Subcutaneous abdominal adipose tissue (tissue), 5 donors: Measurements from ENCODE around the gene PTTG1IP.
"Not testable (repeated sequence)": the region's sequence is repeated elsewhere in the genome, so short reads cannot be mapped to it uniquely, and the experiment has no call there.

Experiments
- H3K27ac ChIP-seq: one replicate; pipeline ENCODE4 v1.7.0; 2013; ENCODE audit warnings: low read depth, mild to moderate bottlenecking, inconsistent platforms, low read length, moderate library complexity
- H3K27me3 ChIP-seq, 5 donors: one replicate each; pipeline ENCODE4 v1.7.0; 2013; ENCODE audit warnings: low read length in 5 of 5, inconsistent platforms in 1 of 5; ENCODE audit not compliant: control insufficient read depth in 5 of 5, insufficient read depth in 4 of 5
- H3K36me3 ChIP-seq, 5 donors: one replicate each; pipeline ENCODE4 v1.7.0; 2013; ENCODE audit warnings: low read length in 5 of 5; ENCODE audit not compliant: control insufficient read depth in 5 of 5, insufficient read depth in 5 of 5
- H3K4me1 ChIP-seq, 5 donors: one replicate each; pipeline ENCODE4 v1.7.0; 2013; ENCODE audit warnings: low read length in 5 of 5, mild to moderate bottlenecking in 3 of 5, moderate library complexity in 1 of 5; ENCODE audit not compliant: control insufficient read depth in 5 of 5, insufficient read depth in 5 of 5
- H3K4me3 ChIP-seq, 5 donors: one replicate each; pipeline ENCODE4 v1.7.0; 2013; ENCODE audit warnings: low read length in 5 of 5, low read depth in 1 of 5
- H3K9ac ChIP-seq, 5 donors: one replicate each; pipeline ENCODE4 v1.7.0; 2013; ENCODE audit warnings: low read length in 5 of 5, mild to moderate bottlenecking in 4 of 5, moderate library complexity in 3 of 5
- H3K9me3 ChIP-seq, 5 donors: one replicate each; pipeline ENCODE4 v1.7.0; 2013; ENCODE audit warnings: low read length in 5 of 5; ENCODE audit not compliant: control insufficient read depth in 5 of 5
- donor health status: healthy.
- donor health status: healthy.
- donor health status: healthy.
- donor health status: healthy.
- donor health status: healthy.

PTTG1IP gene

DNA sequence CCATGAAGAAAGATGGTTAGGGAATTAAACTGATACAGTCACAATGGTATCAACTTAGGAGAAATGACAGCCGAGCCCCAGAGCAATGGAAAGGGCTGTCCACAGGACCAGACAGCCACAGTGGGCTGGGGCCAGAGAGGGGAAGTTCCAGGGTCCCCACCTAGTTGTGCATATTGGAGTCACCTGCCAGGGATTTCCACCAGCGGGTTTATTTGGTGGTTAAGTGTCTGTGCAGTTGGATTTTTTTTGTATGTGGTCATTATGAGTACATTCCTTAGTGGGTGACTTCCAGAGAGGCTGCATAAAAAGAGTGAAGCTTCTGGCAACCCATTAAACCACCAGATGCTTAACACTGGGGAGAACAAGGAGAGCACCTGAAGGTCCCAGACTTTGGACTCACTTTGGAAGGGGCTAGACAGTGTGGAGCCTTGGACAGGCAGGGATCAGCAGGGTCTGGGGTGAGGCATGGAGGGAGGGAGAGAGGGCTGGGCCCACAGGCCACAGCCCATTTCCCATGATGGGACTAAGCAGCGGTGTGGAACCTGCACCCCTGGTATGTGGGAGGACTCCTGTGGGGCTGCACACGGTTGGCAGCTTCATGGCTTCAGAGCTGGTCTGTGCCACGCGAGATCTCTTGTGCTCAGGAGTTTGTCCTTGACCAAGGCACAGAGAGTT is 7.8 kb upstream of the PTTG1IP start:
- Histone ChIP-seq H3K27ac (no peak overlapping the region), H3K36me3 (peaks cover 0 to 8% (median 0%) of the 10 kb centered on the region in 5 donors), H3K4me3 (no peak overlapping the region), H3K4me1 (peaks cover 0 to 49% (median 21%) of the 10 kb centered on the region in 5 donors), H3K27me3 (peaks cover 0 to 6% (median 0%) of the 10 kb centered on the region in 5 donors), H3K9me3 (no peaks in the 10 kb centered on the region), H3K9ac (no peak overlapping the region)

DNA sequence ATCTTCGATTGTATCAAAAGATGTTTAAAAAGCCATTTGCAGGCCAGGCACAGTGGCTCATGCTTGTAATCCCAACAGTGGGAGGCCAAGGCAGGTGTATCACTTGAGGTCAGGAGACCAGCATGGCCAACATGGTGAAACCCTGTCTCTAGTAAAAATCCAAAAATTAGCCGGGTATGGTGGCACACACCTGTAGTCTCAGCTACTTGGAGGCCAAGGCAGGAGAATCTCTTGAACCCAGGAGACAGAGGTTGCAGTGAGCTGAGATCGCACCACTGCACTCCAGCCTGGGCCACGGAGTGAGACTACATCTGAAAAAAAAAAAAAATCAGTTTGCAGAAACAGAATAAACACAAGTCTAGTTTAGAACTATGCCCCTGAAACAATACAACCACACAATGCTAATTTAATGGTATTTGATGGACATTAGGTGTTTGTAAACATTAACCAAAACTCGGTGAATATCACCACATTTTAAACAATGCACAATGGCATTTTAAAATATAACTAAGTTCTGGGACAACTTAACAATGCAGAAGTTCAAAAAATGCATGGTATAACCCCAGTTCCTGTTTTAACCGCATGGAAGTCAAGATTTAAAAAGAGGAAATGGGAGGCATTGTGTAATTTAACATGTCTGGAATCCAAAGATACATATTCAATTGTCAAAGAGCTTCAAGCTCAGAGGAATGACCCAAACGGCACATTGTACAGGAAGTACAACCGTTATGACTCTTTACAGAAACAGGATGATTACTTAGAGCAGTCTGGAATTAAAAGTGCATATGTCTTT is 7.1 kb upstream of the PTTG1IP start:
- Histone ChIP-seq H3K4me1 (peaks cover 0 to 53% (median 21%) of the 10 kb centered on the region in 5 donors), H3K27ac (no peak overlapping the region), H3K9ac (no peak overlapping the region)

DNA sequence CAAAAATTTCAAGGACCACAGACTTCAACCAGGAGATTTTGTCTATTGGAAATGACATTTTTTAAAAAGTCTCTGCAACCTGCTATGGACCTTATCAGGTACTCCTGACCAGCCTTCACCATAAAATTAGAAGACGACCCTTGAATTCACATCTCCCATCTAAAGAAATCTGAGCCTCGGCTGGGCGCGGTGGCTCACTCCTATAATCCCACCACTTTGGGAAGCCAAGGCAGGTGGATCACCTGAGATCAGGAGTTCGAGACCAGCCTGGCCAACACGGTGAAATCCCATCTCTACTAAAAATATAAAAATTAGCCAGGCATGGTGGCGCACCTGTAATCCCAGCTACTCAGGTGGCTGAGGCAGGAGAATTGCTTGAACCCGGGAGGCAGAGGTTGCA is 5.7 kb upstream of the PTTG1IP start:
- peaks cover 0 to 67% (median 35%) of the 10 kb centered on the region in 5 donors for H3K4me1 ChIP-seq
- not testable (repeated sequence) for H3K27ac ChIP-seq

More for the DNA sequence above, 7.1 kb upstream of the PTTG1IP start:
- no peaks in the 10 kb centered on the region for H3K9me3 ChIP-seq
- H3K27me3 ChIP-seq, result peaks cover 0 to 1% (median 0%) of the 10 kb centered on the region in 5 donors
- H3K36me3 ChIP-seq, result peaks cover 0 to 2% (median 0%) of the 10 kb centered on the region in 5 donors
- H3K4me3 ChIP-seq, result no peak overlapping the region

DNA sequence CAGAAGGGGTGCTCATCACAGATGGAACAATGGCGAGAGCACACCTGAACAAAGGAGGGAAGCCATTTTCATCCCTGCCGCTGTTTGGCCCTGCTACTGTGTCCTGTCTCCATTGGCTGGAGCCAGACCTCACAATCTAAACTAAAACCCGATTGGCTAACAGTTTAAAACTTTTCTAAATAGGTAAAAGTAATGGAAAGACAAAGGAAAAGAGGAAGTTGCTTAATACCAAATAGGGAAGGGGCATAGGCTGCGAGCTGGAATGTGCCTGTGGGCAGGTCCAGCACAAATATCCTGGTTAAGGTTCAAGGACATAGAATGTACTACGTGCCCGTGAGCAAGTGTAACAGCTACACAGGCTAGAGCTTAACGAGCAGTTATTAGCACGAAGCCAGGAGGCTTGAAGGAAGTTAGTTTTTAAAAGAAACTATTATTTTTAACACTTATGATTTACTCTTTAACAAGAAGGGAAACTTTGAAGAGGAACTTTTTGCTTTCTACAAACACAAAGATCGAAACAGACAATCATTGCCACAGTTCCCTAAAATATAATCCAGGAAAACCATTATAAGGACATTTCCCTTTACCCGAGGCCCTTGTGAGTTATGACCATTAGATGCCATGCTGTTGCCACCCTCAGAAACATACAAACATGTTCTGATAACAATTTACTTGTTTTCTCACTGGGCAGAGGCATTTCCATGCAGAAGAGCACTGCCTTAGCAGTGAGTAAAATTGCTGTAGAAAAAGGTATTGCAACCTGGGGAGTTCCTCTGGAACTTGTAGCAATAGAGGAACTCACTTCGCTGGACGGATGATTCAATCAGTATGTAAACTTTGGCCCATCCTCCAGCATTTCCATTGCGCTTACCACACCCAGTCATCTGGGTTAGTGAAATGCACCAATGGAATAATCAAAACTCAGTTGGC is 4.8 kb upstream of the PTTG1IP start:
- Histone ChIP-seq H3K4me3 (no peak overlapping the region), H3K9ac (no peak overlapping the region), H3K36me3 (no peaks in the 10 kb centered on the region), H3K27me3 (no peaks in the 10 kb centered on the region), H3K27ac (no peak overlapping the region), H3K4me1 (peaks cover 0 to 70% (median 37%) of the 10 kb centered on the region in 5 donors), H3K9me3 (no peaks in the 10 kb centered on the region)

More for the DNA sequence above, 5.7 kb upstream of the PTTG1IP start:
- H3K27me3 ChIP-seq, H3K4me3 ChIP-seq, H3K9ac ChIP-seq, H3K36me3 ChIP-seq, H3K9me3 ChIP-seq: not testable (repeated sequence)

DNA sequence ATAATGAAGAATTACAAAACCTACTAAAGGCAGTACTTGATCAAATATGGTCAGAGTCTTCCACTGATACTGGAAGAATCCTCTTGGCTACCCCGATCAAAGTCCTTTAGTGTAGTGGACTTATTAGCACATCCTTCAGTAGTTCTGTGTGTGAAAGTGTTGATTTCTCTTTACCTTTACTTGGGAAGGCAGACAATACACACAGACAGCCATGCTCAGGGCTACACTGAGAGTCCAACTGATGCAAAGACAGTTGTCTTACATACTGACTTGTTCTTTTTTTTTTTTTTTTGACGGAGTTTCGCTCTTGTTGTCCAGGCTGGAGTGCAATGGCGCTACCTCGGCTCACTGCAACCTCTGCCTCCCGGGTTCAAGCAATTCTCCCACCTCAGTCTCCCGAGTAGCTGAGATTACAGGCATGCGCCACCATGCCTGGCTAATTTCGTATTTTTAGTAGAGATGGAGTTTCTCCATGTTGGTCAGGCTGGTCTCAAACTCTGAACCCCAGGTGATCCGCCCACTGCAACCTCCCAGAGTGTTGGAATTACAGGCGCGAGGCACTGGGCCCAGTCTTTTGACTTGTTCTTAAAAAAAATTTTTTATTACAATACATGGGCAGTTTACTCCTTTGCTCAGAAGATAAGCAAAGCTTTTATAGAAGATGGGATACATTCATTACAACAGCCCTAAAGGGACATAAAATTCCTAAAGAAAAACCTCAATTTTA is 3.5 kb upstream of the PTTG1IP start:
- Histone ChIP-seq H3K4me3 (no peak overlapping the region), H3K9ac (no peak overlapping the region), H3K4me1 (peaks cover 5 to 70% (median 36%) of the 10 kb centered on the region in 5 donors), H3K36me3 (no peaks in the 10 kb centered on the region), H3K27me3 (no peaks in the 10 kb centered on the region), H3K9me3 (no peaks in the 10 kb centered on the region), H3K27ac (no peak overlapping the region)

DNA sequence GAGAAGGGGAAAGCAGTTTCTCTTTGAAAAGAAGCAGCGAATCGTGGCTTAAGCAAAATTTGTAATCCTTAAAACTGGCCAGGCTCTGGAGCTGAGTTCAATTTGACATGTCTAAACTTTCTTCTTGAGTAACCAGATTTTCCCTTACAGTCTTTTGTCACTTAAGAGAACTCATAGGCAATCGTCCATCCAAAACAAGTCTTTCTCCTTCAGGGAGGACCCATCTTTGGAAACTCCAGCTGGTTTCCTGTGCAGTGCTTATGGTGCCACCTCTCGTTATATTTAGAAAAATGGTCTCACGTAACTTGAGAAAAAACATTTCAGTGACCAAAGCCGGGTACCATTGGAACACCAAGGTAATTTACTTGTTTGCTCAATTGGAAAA is 1.8 kb upstream of the PTTG1IP start:
- H3K9ac ChIP-seq, result peak overlapping the region in 2 of 5 donors; percentile 77 to 83
- peak overlapping the region; percentile 57 to 92 (median 70) for H3K4me3 ChIP-seq
- no peaks in the 10 kb centered on the region for H3K36me3 ChIP-seq
- H3K27ac ChIP-seq, result peak overlapping the region; percentile 84
- H3K4me1 ChIP-seq, result peaks cover 14 to 70% (median 44%) of the 10 kb centered on the region in 5 donors
- no peaks in the 10 kb centered on the region for H3K9me3 ChIP-seq
- H3K27me3 ChIP-seq, result no peaks in the 10 kb centered on the region

DNA sequence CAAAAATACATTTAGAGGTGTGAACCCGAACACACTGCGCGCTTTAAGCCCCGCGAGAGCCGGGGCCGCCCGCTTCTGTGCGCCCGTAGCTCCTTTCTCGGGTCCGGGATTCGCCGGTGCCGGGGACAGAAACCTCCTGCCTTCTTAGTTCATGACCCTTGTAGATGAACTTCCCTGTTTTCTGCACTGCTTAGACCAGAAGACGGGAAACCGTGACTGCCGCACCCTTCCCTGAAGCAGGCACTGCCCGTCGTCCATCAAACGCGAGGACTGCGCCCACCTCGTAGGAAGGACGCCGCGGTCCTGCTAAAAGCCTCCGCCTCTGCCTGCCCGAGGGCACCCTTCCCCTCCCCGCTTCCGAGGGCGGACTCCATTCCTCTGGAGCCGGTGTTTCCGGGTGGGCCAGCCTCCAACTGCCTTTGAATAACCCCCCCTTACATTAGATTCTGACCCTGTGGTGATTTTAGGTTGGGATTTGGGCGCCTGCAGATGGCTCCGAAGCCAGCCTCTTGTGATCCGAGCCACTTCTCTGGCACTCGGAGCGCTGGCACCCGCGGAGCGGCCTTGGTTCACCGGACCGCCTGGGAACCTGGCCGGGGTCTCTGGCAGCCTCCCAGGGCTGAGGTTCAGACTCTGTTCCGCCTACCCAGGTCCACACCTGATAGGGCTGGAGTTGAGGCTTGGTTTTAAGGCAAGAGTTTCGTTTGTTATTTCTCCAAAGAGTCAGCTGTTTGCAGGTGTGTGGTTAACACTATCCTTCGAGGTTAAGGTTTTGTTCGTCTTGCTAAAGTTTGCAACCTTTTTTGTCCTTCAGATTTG is 1.2 kb upstream of the PTTG1IP start:
- H3K4me1 ChIP-seq, result peaks cover 15 to 70% (median 50%) of the 10 kb centered on the region in 5 donors
- H3K27me3 ChIP-seq, result no peaks in the 10 kb centered on the region
- no peaks in the 10 kb centered on the region for H3K36me3 ChIP-seq
- H3K4me3 ChIP-seq, result peak overlapping the region; percentile 57 to 92 (median 70)
- H3K27ac ChIP-seq, result peak overlapping the region; percentile 84
- no peaks in the 10 kb centered on the region for H3K9me3 ChIP-seq
- peak overlapping the region in 4 of 5 donors; percentile 76 to 83 (median 78) for H3K9ac ChIP-seq

DNA sequence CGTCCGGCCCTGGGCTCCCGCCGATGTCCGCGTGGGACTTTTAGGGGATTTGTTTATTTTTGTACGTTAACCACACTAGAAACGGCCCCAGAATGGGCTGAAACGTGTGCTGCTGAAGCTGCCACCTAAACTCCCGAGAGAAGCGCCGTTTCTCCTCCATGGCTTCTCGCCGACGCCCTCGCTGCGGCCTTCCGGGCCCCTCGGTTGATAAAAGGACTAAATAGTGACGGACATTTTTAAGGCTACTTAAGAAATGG is 678 bp upstream of the PTTG1IP start:
- Histone ChIP-seq H3K36me3 (no peaks in the 10 kb centered on the region), H3K4me1 (peaks cover 17 to 70% (median 56%) of the 10 kb centered on the region in 5 donors), H3K27me3 (no peaks in the 10 kb centered on the region), H3K27ac (peak overlapping the region; percentile 84), H3K9me3 (no peaks in the 10 kb centered on the region), H3K4me3 (peak overlapping the region; percentile 10 to 92 (median 70)), H3K9ac (peak overlapping the region in 4 of 5 donors; percentile 76 to 83 (median 78))
